Measurements from ENCODE around the gene SYNGR4. TPM values are rescaled to one million over a fixed set of nuclear protein-coding genes. Genes with fewer than 3 reads are reported as not detected.
A peak's percentile ranks its signal among the peaks of the same experiment; 100 is the strongest.

Gene SYNGR4
- total and polyA plus RNA-seq, 2 experiments from 2014 or later: not detected

DNA sequence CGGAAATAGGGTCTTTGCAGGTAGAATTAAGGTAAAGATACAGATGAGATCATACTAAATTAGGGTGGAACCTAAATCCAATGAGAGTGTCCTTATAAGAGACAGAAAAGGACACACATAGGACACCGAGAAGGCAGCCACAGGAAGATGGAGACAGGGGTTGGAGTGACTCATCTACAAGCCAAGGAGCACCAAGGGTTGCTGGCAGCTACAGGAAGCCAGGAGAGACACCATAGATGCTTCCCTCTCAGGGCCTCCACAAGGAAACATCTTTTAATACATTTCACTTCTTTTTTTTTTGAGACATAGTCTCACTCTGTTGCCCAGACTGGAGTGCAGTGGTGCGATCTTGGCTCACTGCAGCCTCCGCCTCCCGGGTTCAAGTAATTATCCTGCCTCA is 10.5 kb upstream of the SYNGR4 start:
- in situ Hi-C loops (cut with MboI): no loop called here

DNA sequence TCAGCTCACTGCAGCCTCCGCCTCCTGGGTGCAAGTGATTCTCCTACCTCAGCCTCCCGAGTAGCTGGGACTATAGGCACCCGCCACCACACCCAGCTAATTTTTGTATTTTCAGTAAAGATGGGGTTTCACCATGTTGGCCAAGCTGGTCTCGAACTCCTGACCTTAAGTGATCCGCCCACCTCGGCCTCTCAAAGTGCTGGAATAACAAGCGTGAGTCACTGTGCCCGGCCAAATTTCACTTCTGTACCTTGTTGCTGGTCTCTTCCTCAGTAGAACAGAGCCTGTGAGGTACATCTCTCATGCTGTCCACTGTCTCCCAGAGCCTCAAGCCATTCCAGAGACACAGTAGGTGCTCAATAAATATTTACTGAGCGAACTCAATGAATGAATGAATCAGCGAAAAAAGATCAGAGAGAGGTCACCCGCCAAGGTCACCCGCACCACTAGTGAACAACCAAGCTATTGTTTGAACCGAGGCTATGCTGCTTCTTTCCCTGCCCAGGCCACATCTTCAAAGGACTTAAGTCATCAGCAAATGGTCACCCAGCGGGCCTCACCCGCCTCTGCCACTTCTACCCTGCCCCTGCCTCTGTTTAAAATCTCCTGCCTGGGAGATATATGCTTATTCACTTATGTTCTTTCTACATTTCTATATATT is 9.7 kb upstream of the SYNGR4 start:
- H3K27ac ChIP-seq: no peak overlapping the region
- WGBS, 2 experiments (ENCODE audit: low coverage in 1 of 2, low lambda C conversion rate in 2 of 2, missing lambda C conversion rate in 2 of 2): 90 to 91% methylated on average over 14 to 15 of the region's 15 CpGs

More for the DNA sequence above, 10.5 kb upstream of the SYNGR4 start:
- no peaks in the 10 kb centered on the region for H3K36me3 ChIP-seq (ENCODE audit: low read depth)
- no peak for TF ChIP-seq EZH2phosphoT487 (IDR thresholded peaks at IDR 0.05; ENCODE audit: insufficient read depth, low read depth)
- TF ChIP-seq EZH2 (IDR thresholded peaks at IDR 0.05; ENCODE audit: insufficient read depth, poor library complexity, severe bottlenecking): no peak
- H3K4me3 ChIP-seq: no peak overlapping the region
- H3K4me2 ChIP-seq (ENCODE audit: unreplicated experiment): no peak overlapping the region
- no peaks in the 10 kb centered on the region for H3K9me2 ChIP-seq (ENCODE audit: insufficient read depth)
- no peaks in the 10 kb centered on the region for H4K20me1 ChIP-seq (ENCODE audit: insufficient read depth)
- H3K27me3 ChIP-seq (replicated peaks; ENCODE audit: insufficient read depth): no peaks in the 10 kb centered on the region
- 0 out of 2 replicates have a peak, but pooled peaks cover 4% of the 10 kb centered on the region for H3F3A ChIP-seq (ENCODE audit: insufficient read depth)
- H3K9ac ChIP-seq: no peak overlapping the region
- H3K79me2 ChIP-seq (ENCODE audit: insufficient read depth): no peaks in the 10 kb centered on the region
- DNase-seq: peak; percentile 40
- no peak overlapping the region for H2AFZ ChIP-seq
- WGBS, 2 experiments (ENCODE audit: low coverage in 1 of 2, low lambda C conversion rate in 2 of 2, missing lambda C conversion rate in 2 of 2): 95 to 98% methylated on average over 5 of the region's 5 CpGs
- H3K27ac ChIP-seq: no peak overlapping the region
- H3K9me3 ChIP-seq (ENCODE audit: low read depth): no peaks in the 10 kb centered on the region
- H3K4me1 ChIP-seq (ENCODE audit: insufficient read depth): no peaks in the 10 kb centered on the region

DNA sequence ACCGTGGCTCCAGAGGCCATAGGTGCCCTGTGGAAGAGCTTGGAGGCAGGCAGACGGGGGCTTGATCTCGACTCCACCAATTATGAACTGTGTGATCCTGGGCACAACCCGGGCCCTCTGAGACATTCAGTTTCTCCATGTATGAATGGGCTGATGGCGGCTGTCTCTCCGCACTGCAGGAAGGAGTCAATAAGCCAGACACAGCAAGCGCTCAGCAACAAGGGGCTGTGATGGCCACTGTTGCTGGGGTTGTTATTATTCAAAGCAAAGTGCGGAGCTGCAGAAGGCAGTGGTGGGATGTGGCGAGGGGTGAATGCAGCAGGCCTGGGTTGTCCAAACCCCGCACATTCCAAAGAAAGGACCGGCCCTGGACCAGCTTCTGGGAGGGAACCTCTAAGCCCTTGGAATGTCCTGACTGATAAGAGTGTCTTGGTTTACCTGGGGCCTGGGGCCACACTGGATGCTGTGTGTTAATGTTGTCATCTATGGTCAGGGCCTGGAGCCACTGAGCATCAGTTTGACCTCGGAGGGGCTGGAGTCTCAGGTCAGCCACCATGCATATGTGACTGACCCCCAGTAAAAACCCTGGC is 8.7 kb upstream of the SYNGR4 start:
- Histone ChIP-seq H3K4me1 (ENCODE audit: insufficient read depth) (no peaks in the 10 kb centered on the region), H3K9me2 (ENCODE audit: insufficient read depth) (no peaks in the 10 kb centered on the region), H3K4me3 (no peak overlapping the region), H3K27me3 (replicated peaks; ENCODE audit: insufficient read depth) (no peaks in the 10 kb centered on the region), H2AFZ (no peak overlapping the region), H3K79me2 (ENCODE audit: insufficient read depth) (no peaks in the 10 kb centered on the region), H3K9ac (no peak overlapping the region), H3F3A (ENCODE audit: insufficient read depth) (0 out of 2 replicates have a peak, but pooled peaks cover 4% of the 10 kb centered on the region), H4K20me1 (ENCODE audit: insufficient read depth) (no peaks in the 10 kb centered on the region), H3K36me3 (ENCODE audit: low read depth) (no peaks in the 10 kb centered on the region), H3K9me3 (ENCODE audit: low read depth) (no peaks in the 10 kb centered on the region), H3K4me2 (ENCODE audit: unreplicated experiment) (no peak overlapping the region), H3K27ac (no peak overlapping the region)
- WGBS, 2 experiments (ENCODE audit: low coverage in 1 of 2, low lambda C conversion rate in 2 of 2, missing lambda C conversion rate in 2 of 2): 81 to 82% methylated on average over 12 of the region's 12 CpGs
- TF ChIP-seq EZH2 (IDR thresholded peaks at IDR 0.05; ENCODE audit: insufficient read depth, poor library complexity, severe bottlenecking) (no peak), EZH2phosphoT487 (IDR thresholded peaks at IDR 0.05; ENCODE audit: insufficient read depth, low read depth) (no peak)
- in situ Hi-C loops (cut with MboI): no loop called here
- DNase-seq: no peak

More for the DNA sequence above, 9.7 kb upstream of the SYNGR4 start:
- DNase-seq: no peak
- Histone ChIP-seq H3K4me1 (ENCODE audit: insufficient read depth) (no peaks in the 10 kb centered on the region), H3F3A (ENCODE audit: insufficient read depth) (0 out of 2 replicates have a peak, but pooled peaks cover 4% of the 10 kb centered on the region), H3K79me2 (ENCODE audit: insufficient read depth) (no peaks in the 10 kb centered on the region), H3K36me3 (ENCODE audit: low read depth) (no peaks in the 10 kb centered on the region), H3K9me3 (ENCODE audit: low read depth) (no peaks in the 10 kb centered on the region), H3K4me2 (ENCODE audit: unreplicated experiment) (no peak overlapping the region), H4K20me1 (ENCODE audit: insufficient read depth) (no peaks in the 10 kb centered on the region), H3K27me3 (replicated peaks; ENCODE audit: insufficient read depth) (no peaks in the 10 kb centered on the region), H3K4me3 (no peak overlapping the region), H3K9me2 (ENCODE audit: insufficient read depth) (no peaks in the 10 kb centered on the region), H2AFZ (no peak overlapping the region), H3K9ac (no peak overlapping the region)
- TF ChIP-seq EZH2 (IDR thresholded peaks at IDR 0.05; ENCODE audit: insufficient read depth, poor library complexity, severe bottlenecking) (no peak), EZH2phosphoT487 (IDR thresholded peaks at IDR 0.05; ENCODE audit: insufficient read depth, low read depth) (no peak)
- in situ Hi-C loops (cut with MboI): no loop called here

DNA sequence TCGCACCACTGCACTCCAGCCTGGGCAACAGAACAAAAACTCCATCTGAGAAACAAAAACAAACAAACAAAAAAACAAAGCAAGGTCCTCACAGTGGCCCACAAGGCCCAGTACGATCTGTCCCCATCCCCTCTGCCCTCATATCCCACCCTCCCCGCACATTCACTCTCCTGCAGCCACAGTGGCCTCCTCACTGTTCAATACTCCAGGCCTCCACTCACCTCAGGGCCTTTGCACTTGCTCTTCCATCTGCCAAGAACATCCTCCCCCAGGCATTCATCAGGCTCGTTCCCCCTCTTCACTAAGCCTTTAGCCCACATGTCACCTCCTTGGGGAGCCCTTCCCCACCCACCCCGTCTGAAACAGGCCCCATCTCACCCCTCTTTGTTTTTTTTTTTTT is 5.0 kb upstream of the SYNGR4 start:
- WGBS, 2 experiments (ENCODE audit: low coverage in 1 of 2, low lambda C conversion rate in 2 of 2, missing lambda C conversion rate in 2 of 2): 94 to 100% methylated on average over 4 to 5 of the region's 5 CpGs
- no peaks in the 10 kb centered on the region for H3F3A ChIP-seq (ENCODE audit: insufficient read depth)
- no peak overlapping the region for H3K4me3 ChIP-seq
- no peaks in the 10 kb centered on the region for H3K4me1 ChIP-seq (ENCODE audit: insufficient read depth)
- TF ChIP-seq EZH2 (IDR thresholded peaks at IDR 0.05; ENCODE audit: insufficient read depth, poor library complexity, severe bottlenecking): no peak
- no peak for TF ChIP-seq EZH2phosphoT487 (IDR thresholded peaks at IDR 0.05; ENCODE audit: insufficient read depth, low read depth)
- no peaks in the 10 kb centered on the region for H4K20me1 ChIP-seq (ENCODE audit: insufficient read depth)
- in situ Hi-C loops (cut with MboI): no loop called here
- H3K79me2 ChIP-seq (ENCODE audit: insufficient read depth): no peaks in the 10 kb centered on the region
- H3K9ac ChIP-seq: no peak overlapping the region
- no peaks in the 10 kb centered on the region for H3K9me3 ChIP-seq (ENCODE audit: low read depth)
- H3K4me2 ChIP-seq (ENCODE audit: unreplicated experiment): no peak overlapping the region
- no peaks in the 10 kb centered on the region for H3K36me3 ChIP-seq (ENCODE audit: low read depth)
- no peak overlapping the region for H3K27ac ChIP-seq
- no peak overlapping the region for H2AFZ ChIP-seq
- H3K9me2 ChIP-seq (ENCODE audit: insufficient read depth): no peaks in the 10 kb centered on the region
- H3K27me3 ChIP-seq (replicated peaks; ENCODE audit: insufficient read depth): no peaks in the 10 kb centered on the region
- DNase-seq: no peak
